ENCODE measurements around the gene MLC1.

Gene MLC1

GRCh38 chr22:50025993-50026392 lies 59.2 kb downstream of the MLC1 start:
- Histone ChIP-seq H3K27me3 (ENCODE audit: control insufficient read depth, insufficient read depth, low read length) (no peaks in the 10 kb centered on the region), H3K9me3 (ENCODE audit: control insufficient read depth, low read length) (no peaks in the 10 kb centered on the region), H3K79me2 (no peaks in the 10 kb centered on the region), H3K4me2 (ENCODE audit: low read length) (no peak overlapping the region), H2AFZ (no peak overlapping the region), H3K36me3 (ENCODE audit: control insufficient read depth, insufficient read depth, low read length) (no peaks in the 10 kb centered on the region), H3K9ac (no peak overlapping the region), H3K4me1 (no peaks in the 10 kb centered on the region), H3K27ac (no peak overlapping the region), H3K4me3 (ENCODE audit: low read depth, low read length) (no peak overlapping the region)
- no peak for TF ChIP-seq CTCF (IDR thresholded peaks at IDR 0.05)

- Histone ChIP-seq H3K79me2 (no peaks in the 10 kb centered on the region), H3K9me3 (ENCODE audit: control insufficient read depth, low read length) (no peaks in the 10 kb centered on the region), H3K4me2 (ENCODE audit: low read length) (no peak overlapping the region), H3K36me3 (ENCODE audit: control insufficient read depth, insufficient read depth, low read length) (no peaks in the 10 kb centered on the region), H3K9ac (no peak overlapping the region), H3K4me1 (no peaks in the 10 kb centered on the region), H3K4me3 (ENCODE audit: low read depth, low read length) (no peak overlapping the region), H2AFZ (no peak overlapping the region), H3K27me3 (ENCODE audit: control insufficient read depth, insufficient read depth, low read length) (no peaks in the 10 kb centered on the region), H3K27ac (no peak overlapping the region)
- no peak for TF ChIP-seq CTCF (IDR thresholded peaks at IDR 0.05)
Measured at GRCh38 chr22:50022171-50022819, 62.9 kb downstream of the MLC1 start.

- Histone ChIP-seq H3K9me3 (ENCODE audit: control insufficient read depth, low read length) (no peaks in the 10 kb centered on the region), H3K4me1 (no peaks in the 10 kb centered on the region), H3K79me2 (no peaks in the 10 kb centered on the region), H3K27me3 (ENCODE audit: control insufficient read depth, insufficient read depth, low read length) (no peaks in the 10 kb centered on the region), H3K27ac (no peak overlapping the region), H2AFZ (no peak overlapping the region), H3K9ac (no peak overlapping the region), H3K4me3 (ENCODE audit: low read depth, low read length) (no peak overlapping the region), H3K36me3 (ENCODE audit: control insufficient read depth, insufficient read depth, low read length) (no peaks in the 10 kb centered on the region), H3K4me2 (ENCODE audit: low read length) (no peak overlapping the region)
- no peak for TF ChIP-seq CTCF (IDR thresholded peaks at IDR 0.05)
Measured at GRCh38 chr22:50020606-50021005, 64.6 kb downstream of the MLC1 start.

GRCh38 chr22:50019316-50019715 lies 65.9 kb downstream of the MLC1 start:
- Histone ChIP-seq H3K4me3 (ENCODE audit: low read depth, low read length) (no peak overlapping the region), H3K4me1 (no peaks in the 10 kb centered on the region), H3K4me2 (ENCODE audit: low read length) (no peak overlapping the region), H3K9me3 (ENCODE audit: control insufficient read depth, low read length) (no peaks in the 10 kb centered on the region), H2AFZ (no peak overlapping the region), H3K79me2 (no peaks in the 10 kb centered on the region), H3K27ac (no peak overlapping the region), H3K36me3 (ENCODE audit: control insufficient read depth, insufficient read depth, low read length) (no peaks in the 10 kb centered on the region), H3K27me3 (ENCODE audit: control insufficient read depth, insufficient read depth, low read length) (no peaks in the 10 kb centered on the region), H3K9ac (no peak overlapping the region)
- no peak for TF ChIP-seq CTCF (IDR thresholded peaks at IDR 0.05)

GRCh38 chr22:50018608-50019285 lies 66.5 kb downstream of the MLC1 start:
- Histone ChIP-seq H3K4me3 (ENCODE audit: low read depth, low read length) (no peak overlapping the region), H3K27me3 (ENCODE audit: control insufficient read depth, insufficient read depth, low read length) (no peaks in the 10 kb centered on the region), H3K79me2 (no peaks in the 10 kb centered on the region), H3K4me1 (no peaks in the 10 kb centered on the region), H3K36me3 (ENCODE audit: control insufficient read depth, insufficient read depth, low read length) (no peaks in the 10 kb centered on the region), H3K27ac (no peak overlapping the region), H3K4me2 (ENCODE audit: low read length) (no peak overlapping the region), H3K9me3 (ENCODE audit: control insufficient read depth, low read length) (no peaks in the 10 kb centered on the region), H2AFZ (no peak overlapping the region), H3K9ac (no peak overlapping the region)
- TF ChIP-seq CTCF (IDR thresholded peaks at IDR 0.05) = no peak
